Left hindlimb (tissue), 1 donor: ENCODE data around the gene SERPING1.

ENCODE experiments used
- DNase-seq: peaks from one replicate; pipeline ENCODE4 v3.0.0-alpha.2; 2018

The SERPING1 gene

DNA sequence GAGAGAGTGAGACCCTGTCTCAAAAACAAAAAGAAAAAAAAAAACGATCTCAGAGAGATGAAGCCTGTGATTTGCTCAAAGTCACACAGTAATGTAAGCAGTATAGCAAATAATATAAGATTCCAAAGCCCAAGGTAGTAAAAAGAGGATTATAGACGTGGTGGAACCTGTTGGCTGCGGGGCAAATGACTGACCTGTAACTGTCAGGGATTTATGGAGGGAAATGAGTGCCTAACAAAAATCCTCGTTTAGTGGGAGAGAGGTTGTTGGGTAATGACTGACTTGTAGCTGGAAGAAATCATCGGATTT lies 59.4 kb downstream of the SERPING1 start:
- no peak for DNase-seq

DNA sequence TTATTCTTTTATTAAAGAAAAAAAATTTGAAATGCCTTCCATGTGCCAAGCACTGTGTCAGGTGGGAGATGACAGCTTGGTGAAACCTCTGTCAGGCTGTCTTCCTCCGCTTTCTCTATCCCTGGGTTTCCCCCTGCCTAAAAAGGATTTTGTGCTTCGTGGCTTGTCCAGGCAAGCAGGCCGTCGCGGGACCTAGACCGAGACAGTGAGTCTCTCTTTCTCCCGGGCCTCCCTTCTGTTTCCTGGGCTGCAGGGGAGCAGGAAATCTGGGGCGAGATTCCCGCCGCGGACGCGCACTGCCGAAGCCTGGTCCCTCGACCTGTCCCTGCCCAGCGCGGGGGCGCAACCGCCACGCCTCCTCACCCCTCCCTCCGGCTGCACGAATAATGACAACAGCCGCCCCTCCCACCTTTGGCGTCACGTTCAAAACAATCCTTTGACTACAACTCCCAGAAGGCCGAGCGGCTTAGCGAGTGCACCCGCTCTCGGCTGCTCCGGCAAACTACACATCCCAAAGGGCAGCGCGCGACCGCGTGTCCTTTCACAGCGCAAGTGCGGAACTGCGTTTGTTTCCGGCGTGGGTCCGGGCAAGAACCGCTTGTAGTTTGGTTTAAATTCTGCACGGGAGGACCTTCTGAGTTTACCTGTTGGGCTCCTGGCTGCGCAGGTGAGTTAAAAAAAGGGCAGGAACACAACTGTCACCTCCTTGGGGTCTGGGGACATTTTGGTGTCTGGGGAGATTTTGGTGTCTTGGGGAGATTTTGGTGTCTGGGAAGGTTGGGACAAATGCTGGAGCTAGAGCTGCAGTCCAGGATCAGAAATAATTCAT lies 59.9 kb downstream of the SERPING1 start, which contains the start of gene CLP1:
TSS of gene CLP1 (plus strand) at position 569 of the 829 bp plus-strand sequence. CDS start 1,715 bp downstream, outside the sequence.
- peak; percentile 100 for DNase-seq

DNA sequence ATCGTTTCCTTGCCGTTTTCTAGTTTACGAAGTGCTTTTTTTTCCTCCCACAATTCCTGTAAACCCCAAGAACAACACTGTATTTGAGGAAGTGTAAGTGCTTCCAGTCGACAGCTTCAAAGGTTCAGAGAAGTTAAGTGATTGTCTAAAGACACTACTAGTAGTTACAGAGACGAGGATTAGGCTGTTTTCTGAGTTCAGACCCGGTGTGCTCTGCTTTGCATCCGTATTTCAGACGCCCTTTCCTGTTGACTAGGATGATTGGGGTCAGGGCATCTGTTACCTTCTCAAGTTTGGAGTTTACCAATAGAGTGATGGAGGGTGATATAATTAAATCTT lies 60.5 kb downstream of the SERPING1 start:
- DNase-seq = no peak

DNA sequence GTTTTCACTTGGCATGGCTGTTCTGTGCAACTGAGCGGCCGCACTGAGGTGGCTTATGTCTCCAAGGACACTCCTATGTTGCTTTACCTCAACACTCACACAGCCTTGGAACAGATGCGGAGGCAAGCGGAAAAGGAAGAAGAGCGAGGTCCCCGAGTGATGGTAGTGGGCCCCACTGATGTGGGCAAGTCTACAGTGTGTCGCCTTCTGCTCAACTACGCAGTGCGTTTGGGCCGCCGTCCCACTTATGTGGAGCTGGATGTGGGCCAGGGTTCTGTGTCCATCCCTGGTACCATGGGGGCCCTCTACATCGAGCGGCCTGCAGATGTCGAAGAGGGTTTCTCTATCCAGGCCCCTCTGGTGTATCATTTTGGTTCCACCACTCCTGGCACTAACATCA lies 62.2 kb downstream of the SERPING1 start:
- DNase-seq = no peak

DNA sequence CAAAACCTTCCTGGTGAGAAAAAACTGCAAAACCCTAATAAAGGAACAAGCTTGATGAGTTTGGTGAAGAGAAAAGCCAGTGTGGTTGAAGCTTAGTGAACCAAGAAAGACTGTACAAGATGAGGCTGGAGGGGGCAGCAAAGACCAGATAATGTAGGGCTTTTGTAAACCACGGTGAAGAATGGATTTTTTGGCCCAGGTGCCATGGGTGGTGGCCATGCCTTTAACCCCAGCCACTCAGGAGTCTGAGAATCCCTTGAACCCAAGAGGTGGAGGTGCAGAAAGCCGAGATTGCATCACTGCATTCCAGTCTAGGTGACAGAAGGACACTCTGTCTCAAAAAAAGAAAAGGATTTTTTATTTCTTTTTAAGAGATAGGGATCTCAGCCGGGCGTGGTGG lies 65.4 kb downstream of the SERPING1 start:
- DNase-seq = no peak

DNA sequence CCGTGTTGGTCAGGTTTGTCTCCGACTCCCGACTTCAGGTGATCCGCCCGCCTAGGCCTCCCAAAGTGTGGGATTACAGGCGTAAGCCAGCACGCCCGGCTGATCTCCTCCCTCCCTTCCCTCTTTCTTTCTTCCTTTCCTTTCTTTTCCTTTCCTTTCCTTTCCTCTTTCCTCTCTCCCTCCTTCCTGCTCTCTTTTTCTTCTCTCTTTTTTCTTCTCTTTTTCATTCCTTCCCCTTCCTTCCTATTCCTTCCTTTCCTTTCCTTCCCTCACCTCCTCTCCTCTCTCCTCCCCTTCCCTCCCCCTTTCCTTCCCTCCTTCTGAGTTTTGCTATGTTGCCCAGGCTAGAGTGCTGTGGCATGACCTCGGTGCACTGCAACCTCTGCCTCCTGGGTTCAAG lies 66.5 kb downstream of the SERPING1 start:
- no peak for DNase-seq
